HEK293 (cell line): ENCODE measurements around the gene ZFAND3.
A peak's percentile ranks its signal among the peaks of the same experiment; 100 is the strongest.

Experiments used
- BCL6B ChIP-seq: fragments of 450-650 bp; formaldehyde crosslinking; IDR thresholded peaks from 2 replicates; pipeline ENCODE4 v1.5.1; 2017; ENCODE audit warnings: missing biosample characterization, missing genetic modification characterization
- CTCF ChIP-seq: fragments of 450-650 bp; formaldehyde crosslinking; IDR thresholded peaks from 2 replicates; pipeline ENCODE4 v1.5.1; 2016; ENCODE audit warnings: missing biosample characterization, missing genetic modification characterization
- KLF1 ChIP-seq: fragments of 450-650 bp; formaldehyde crosslinking; IDR thresholded peaks from 2 replicates; pipeline ENCODE4 v1.5.1; 2016; ENCODE audit warnings: missing biosample characterization, missing genetic modification characterization
- KLF10 ChIP-seq: fragments of 450-650 bp; IDR thresholded peaks from 2 replicates; pipeline ENCODE4 v1.5.1; 2018; ENCODE audit warnings: missing biosample characterization, mild to moderate bottlenecking, missing genetic modification characterization
- MYNN ChIP-seq: fragments of 450-650 bp; formaldehyde crosslinking; IDR thresholded peaks from 2 replicates; pipeline ENCODE4 v1.5.1; 2016; ENCODE audit warnings: missing biosample characterization, missing genetic modification characterization, borderline replicate concordance
- SP3 ChIP-seq: fragments of 450-650 bp; formaldehyde crosslinking; IDR thresholded peaks from 2 replicates; pipeline ENCODE4 v1.5.1; 2016; ENCODE audit warnings: missing biosample characterization, missing genetic modification characterization
- ZBTB11 ChIP-seq: fragments of 450-650 bp; formaldehyde crosslinking; conservative IDR thresholded peaks from 2 replicates; pipeline ENCODE4 v1.5.1; 2016; ENCODE audit warnings: low read depth, missing biosample characterization, missing genetic modification characterization
- ZBTB21 ChIP-seq: fragments of 450-650 bp; formaldehyde crosslinking; IDR thresholded peaks from 2 replicates; pipeline ENCODE4 v1.5.1; 2017; ENCODE audit warnings: missing biosample characterization, missing genetic modification characterization
- ZFP41 ChIP-seq: fragments of 450-650 bp; formaldehyde crosslinking; IDR thresholded peaks from 2 replicates; pipeline ENCODE4 v1.5.1; 2016; ENCODE audit warnings: missing biosample characterization, missing genetic modification characterization, borderline replicate concordance
- ZNF157 ChIP-seq: fragments of 450-650 bp; formaldehyde crosslinking; IDR thresholded peaks from 2 replicates; pipeline ENCODE4 v1.5.1; 2016; ENCODE audit warnings: missing biosample characterization, missing genetic modification characterization
- ZNF174 ChIP-seq: fragments of 450-650 bp; formaldehyde crosslinking; IDR thresholded peaks from 2 replicates; pipeline ENCODE4 v1.5.0; 2017; ENCODE audit warnings: missing biosample characterization, mild to moderate bottlenecking, missing genetic modification characterization
- ZNF202 ChIP-seq: fragments of 450-650 bp; formaldehyde crosslinking; IDR thresholded peaks from 2 replicates; pipeline ENCODE4 v1.5.1; 2016; ENCODE audit warnings: missing biosample characterization, missing genetic modification characterization, borderline replicate concordance
- ZNF223 ChIP-seq: fragments of 450-650 bp; formaldehyde crosslinking; IDR thresholded peaks from 2 replicates; pipeline ENCODE4 v1.5.1; 2016; ENCODE audit warnings: missing biosample characterization, missing genetic modification characterization
- ZNF26 ChIP-seq: fragments of 450-650 bp; formaldehyde crosslinking; IDR thresholded peaks from 2 replicates; pipeline ENCODE4 v1.5.1; 2016; ENCODE audit warnings: missing biosample characterization, missing genetic modification characterization
- ZNF274 ChIP-seq, 2 experiments: fragments of 200-500 bp in 1 of 2; fragments of 450-650 bp in 1 of 2; sonication (Bioruptor generic) in 1 of 2; formaldehyde crosslinking in 1 of 2; IDR thresholded peaks; 2 replicates each; pipeline versions ENCODE4 v1.5.1 to v1.6.1; 2014 to 2016; ENCODE audit warnings: borderline replicate concordance in 1 of 2, inconsistent platforms in 1 of 2, low read length in 1 of 2, missing biosample characterization in 1 of 2, missing genetic modification characterization in 1 of 2
- ZNF341 ChIP-seq: fragments of 450-650 bp; formaldehyde crosslinking; IDR thresholded peaks from 2 replicates; pipeline ENCODE4; 2016; ENCODE audit warnings: low read depth, missing biosample characterization, missing genetic modification characterization
- ZNF350 ChIP-seq: fragments of 450-650 bp; formaldehyde crosslinking; IDR thresholded peaks from 2 replicates; pipeline ENCODE4 v1.5.0; 2017; ENCODE audit warnings: missing biosample characterization, mild to moderate bottlenecking, missing genetic modification characterization
- ZNF37A ChIP-seq: fragments of 450-650 bp; IDR thresholded peaks from 2 replicates; pipeline ENCODE4 v1.5.1; 2018; ENCODE audit warnings: missing biosample characterization, missing genetic modification characterization
- ZNF398 ChIP-seq: fragments of 450-650 bp; formaldehyde crosslinking; IDR thresholded peaks from 2 replicates; pipeline ENCODE4 v1.5.1; 2017; ENCODE audit warnings: missing biosample characterization, missing genetic modification characterization
- ZNF423 ChIP-seq: fragments of 450-650 bp; formaldehyde crosslinking; IDR thresholded peaks from 2 replicates; pipeline ENCODE4 v1.5.1; 2016; ENCODE audit warnings: missing biosample characterization, missing genetic modification characterization
- ZNF549 ChIP-seq: fragments of 450-650 bp; IDR thresholded peaks from 2 replicates; pipeline ENCODE4 v1.5.1; 2018; ENCODE audit warnings: missing biosample characterization, missing genetic modification characterization, mild to moderate bottlenecking, inconsistent platforms, moderate library complexity
- ZNF571 ChIP-seq: fragments of 450-650 bp; formaldehyde crosslinking; IDR thresholded peaks from 2 replicates; pipeline ENCODE4 v1.5.0; 2017; ENCODE audit warnings: missing biosample characterization, missing genetic modification characterization
- ZNF610 ChIP-seq: fragments of 450-650 bp; formaldehyde crosslinking; IDR thresholded peaks from 2 replicates; pipeline ENCODE4 v1.5.1; 2016; ENCODE audit warnings: missing biosample characterization, missing genetic modification characterization, borderline replicate concordance
- ZNF660 ChIP-seq: fragments of 450-650 bp; IDR thresholded peaks from 2 replicates; pipeline ENCODE4 v1.5.1; 2018; ENCODE audit warnings: missing biosample characterization, mild to moderate bottlenecking, missing genetic modification characterization
- ZNF701 ChIP-seq: fragments of 450-650 bp; formaldehyde crosslinking; IDR thresholded peaks from 2 replicates; pipeline ENCODE4 v1.5.1; 2016; ENCODE audit warnings: missing biosample characterization, missing genetic modification characterization
- ZNF843 ChIP-seq: fragments of 450-650 bp; formaldehyde crosslinking; IDR thresholded peaks from 2 replicates; pipeline ENCODE4 v1.5.1; 2016; ENCODE audit warnings: missing biosample characterization, missing genetic modification characterization
- ZXDB ChIP-seq: fragments of 450-650 bp; formaldehyde crosslinking; IDR thresholded peaks from 2 replicates; pipeline ENCODE4 v1.5.1; 2016; ENCODE audit warnings: missing biosample characterization, missing genetic modification characterization
- TF ChIP-seq, protein P1 (sequence below): fragments of 450-650 bp; formaldehyde crosslinking; IDR thresholded peaks from 2 replicates; pipeline ENCODE4 v1.5.1; 2016; ENCODE audit warnings: missing biosample characterization, missing genetic modification characterization

ZFAND3 gene

GRCh38 chr6:37819802-37820717 lies 533 bp downstream of the ZFAND3 start (continued):
- TF ChIP-seq ZNF26 (tag by site-specific recombination) (no peak), CTCF (no peak), ZNF202 (tag by site-specific recombination) (no peak), ZNF610 (tag by site-specific recombination) (no peak), KLF1 (tag by site-specific recombination) (0 out of 2 replicates have a peak, but pooled peaks have one; percentile 10), ZNF423 (no peak), ZNF157 (tag by site-specific recombination) (no peak), ZBTB21 (tag by site-specific recombination) (0 out of 2 replicates have a peak, but pooled peaks have one; percentile 34), ZFP41 (tag by site-specific recombination) (no peak), SP3 (tag by site-specific recombination) (peak; percentile 71), ZNF660 (tag by site-specific recombination) (peak; percentile 69), ZXDB (peak; percentile 71; the same call in 1 of the 2 replicates), ZNF843 (peak; percentile 26; the same call in 1 of the 2 replicates), ZNF350 (no peak), ZNF549 (tag by site-specific recombination) (no peak), ZNF37A (tag by site-specific recombination) (no peak), KLF10 (peak; percentile 21; the same call in 1 of the 2 replicates), MYNN (tag by site-specific recombination) (0 out of 2 replicates have a peak, but pooled peaks have one; percentile 12), ZNF274 (IDR thresholded peaks at IDR 0.05; ENCODE audit: low read length) (no peak), ZNF274 (tag by site-specific recombination; IDR thresholded peaks at IDR 0.05; ENCODE audit: borderline replicate concordance) (no peak), ZBTB11 (tag by site-specific recombination) (no peak), ZNF571 (tag by site-specific recombination) (no peak), ZNF223 (tag by site-specific recombination) (no peak), ZNF398 (tag by site-specific recombination) (peak; percentile 87), BCL6B (tag by site-specific recombination) (no peak), ZNF701 (tag by site-specific recombination) (no peak), ZNF174 (tag by site-specific recombination) (no peak), ZNF341 (tag by site-specific recombination) (peak; percentile 46)
- TF ChIP-seq, protein P1, sequence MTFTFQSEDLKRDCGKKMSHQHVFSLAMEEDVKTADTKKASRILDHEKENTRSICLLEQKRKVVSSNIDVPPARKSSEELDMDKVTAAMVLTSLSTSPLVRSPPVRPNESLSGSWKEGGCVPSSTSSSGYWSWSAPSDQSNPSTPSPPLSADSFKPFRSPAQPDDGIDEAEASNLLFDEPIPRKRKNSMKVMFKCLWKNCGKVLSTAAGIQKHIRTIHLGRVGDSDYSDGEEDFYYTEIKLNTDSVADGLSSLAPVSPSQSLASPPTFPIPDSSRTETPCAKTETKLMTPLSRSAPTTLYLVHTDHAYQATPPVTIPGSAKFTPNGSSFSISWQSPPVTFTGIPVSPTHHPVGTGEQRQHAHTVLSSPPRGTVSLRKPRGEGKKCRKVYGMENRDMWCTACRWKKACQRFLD (tag by site-specific recombination), result no peak
